ENCODE results near the gene PIP5K1B. TPM values are rescaled to one million over a fixed set of nuclear protein-coding genes. Genes with fewer than 3 reads are reported as not detected.
A peak's percentile ranks its signal among the peaks of the same experiment; 100 is the strongest.

PIP5K1B gene
- total and polyA plus RNA-seq, 4 donors: 0.09 to 30.9 (median 0.29) TPM

DNA sequence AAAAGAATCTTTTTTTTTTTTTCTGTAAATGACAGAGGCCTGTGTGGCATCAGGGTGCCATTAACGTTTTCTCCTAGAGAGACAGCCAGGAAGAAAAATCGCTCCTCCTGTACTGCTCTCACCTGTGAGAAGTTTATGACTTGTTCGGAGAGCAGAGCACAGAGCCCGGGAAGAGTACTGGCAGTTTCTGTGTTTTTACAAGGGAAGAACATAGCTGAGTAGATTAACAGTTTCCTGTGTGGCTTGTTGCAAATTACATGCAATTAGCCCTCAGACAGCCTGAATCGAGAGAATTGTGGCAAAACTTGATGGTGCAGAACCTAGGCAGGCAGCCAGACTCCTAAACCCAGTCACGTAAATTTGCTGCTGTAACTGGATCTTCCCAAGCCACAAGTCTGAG is 276.7 kb downstream of the PIP5K1B start:
- TF ChIP-seq ZBTB33 (IDR thresholded peaks at IDR 0.05): no peak
- TF ChIP-seq, protein P1, sequence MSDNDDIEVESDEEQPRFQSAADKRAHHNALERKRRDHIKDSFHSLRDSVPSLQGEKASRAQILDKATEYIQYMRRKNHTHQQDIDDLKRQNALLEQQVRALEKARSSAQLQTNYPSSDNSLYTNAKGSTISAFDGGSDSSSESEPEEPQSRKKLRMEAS (IDR thresholded peaks at IDR 0.05): no peak
- no peak for TF ChIP-seq RXRA (IDR thresholded peaks at IDR 0.05)
- TF ChIP-seq, protein P2, sequence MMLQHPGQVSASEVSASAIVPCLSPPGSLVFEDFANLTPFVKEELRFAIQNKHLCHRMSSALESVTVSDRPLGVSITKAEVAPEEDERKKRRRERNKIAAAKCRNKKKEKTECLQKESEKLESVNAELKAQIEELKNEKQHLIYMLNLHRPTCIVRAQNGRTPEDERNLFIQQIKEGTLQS (IDR thresholded peaks at IDR 0.05): no peak
- TF ChIP-seq CTCF (IDR thresholded peaks at IDR 0.05; ENCODE audit: low read depth, low read length, missing input control): no peak
- TF ChIP-seq TAF1 (conservative IDR thresholded peaks at IDR 0.05): no peak
- TF ChIP-seq HNF4G (IDR thresholded peaks at IDR 0.05): no peak
- TF ChIP-seq EGR1 (IDR thresholded peaks at IDR 0.05; ENCODE audit: low read depth in 2 of 2): no peak
- TF ChIP-seq FOXA2 (IDR thresholded peaks at IDR 0.05): no peak
- no peak for TF ChIP-seq RAD21 (IDR thresholded peaks at IDR 0.05)
- TF ChIP-seq, protein P3, sequence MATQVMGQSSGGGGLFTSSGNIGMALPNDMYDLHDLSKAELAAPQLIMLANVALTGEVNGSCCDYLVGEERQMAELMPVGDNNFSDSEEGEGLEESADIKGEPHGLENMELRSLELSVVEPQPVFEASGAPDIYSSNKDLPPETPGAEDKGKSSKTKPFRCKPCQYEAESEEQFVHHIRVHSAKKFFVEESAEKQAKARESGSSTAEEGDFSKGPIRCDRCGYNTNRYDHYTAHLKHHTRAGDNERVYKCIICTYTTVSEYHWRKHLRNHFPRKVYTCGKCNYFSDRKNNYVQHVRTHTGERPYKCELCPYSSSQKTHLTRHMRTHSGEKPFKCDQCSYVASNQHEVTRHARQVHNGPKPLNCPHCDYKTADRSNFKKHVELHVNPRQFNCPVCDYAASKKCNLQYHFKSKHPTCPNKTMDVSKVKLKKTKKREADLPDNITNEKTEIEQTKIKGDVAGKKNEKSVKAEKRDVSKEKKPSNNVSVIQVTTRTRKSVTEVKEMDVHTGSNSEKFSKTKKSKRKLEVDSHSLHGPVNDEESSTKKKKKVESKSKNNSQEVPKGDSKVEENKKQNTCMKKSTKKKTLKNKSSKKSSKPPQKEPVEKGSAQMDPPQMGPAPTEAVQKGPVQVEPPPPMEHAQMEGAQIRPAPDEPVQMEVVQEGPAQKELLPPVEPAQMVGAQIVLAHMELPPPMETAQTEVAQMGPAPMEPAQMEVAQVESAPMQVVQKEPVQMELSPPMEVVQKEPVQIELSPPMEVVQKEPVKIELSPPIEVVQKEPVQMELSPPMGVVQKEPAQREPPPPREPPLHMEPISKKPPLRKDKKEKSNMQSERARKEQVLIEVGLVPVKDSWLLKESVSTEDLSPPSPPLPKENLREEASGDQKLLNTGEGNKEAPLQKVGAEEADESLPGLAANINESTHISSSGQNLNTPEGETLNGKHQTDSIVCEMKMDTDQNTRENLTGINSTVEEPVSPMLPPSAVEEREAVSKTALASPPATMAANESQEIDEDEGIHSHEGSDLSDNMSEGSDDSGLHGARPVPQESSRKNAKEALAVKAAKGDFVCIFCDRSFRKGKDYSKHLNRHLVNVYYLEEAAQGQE (IDR thresholded peaks at IDR 0.05): no peak
- no peak for TF ChIP-seq FOXA1 (IDR thresholded peaks at IDR 0.05)
- TF ChIP-seq GABPA (IDR thresholded peaks at IDR 0.05 in 1 of 2, conservative IDR thresholded peaks at IDR 0.05 in 1 of 2): no peak
- Histone ChIP-seq H3K4me1 (ENCODE audit: control insufficient read depth in 4 of 4, insufficient read depth in 4 of 4, low read length in 3 of 4) (no peaks in the 10 kb centered on the region), H3K9me3 (ENCODE audit: control insufficient read depth in 4 of 4, low read length in 3 of 4) (no peaks in the 10 kb centered on the region), H3K27ac (ENCODE audit: low read depth in 1 of 2, low read length in 2 of 2) (no peak overlapping the region), H3K36me3 (ENCODE audit: control insufficient read depth in 4 of 4, insufficient read depth in 3 of 4, low read depth in 1 of 4, low read length in 3 of 4) (no peaks in the 10 kb centered on the region), H3K9ac (ENCODE audit: low read depth in 1 of 2, low read length in 2 of 2) (no peak overlapping the region), H3K27me3 (ENCODE audit: control insufficient read depth in 4 of 4, insufficient read depth in 4 of 4, low read length in 3 of 4) (no peaks in the 10 kb centered on the region), H3K4me3 (ENCODE audit: low read depth in 1 of 3, low read length in 3 of 3) (no peak overlapping the region)
- WGBS: 39% methylated on average over 6 of the region's 6 CpGs
- no peak for DNase-seq (ENCODE audit: low spot score)

DNA sequence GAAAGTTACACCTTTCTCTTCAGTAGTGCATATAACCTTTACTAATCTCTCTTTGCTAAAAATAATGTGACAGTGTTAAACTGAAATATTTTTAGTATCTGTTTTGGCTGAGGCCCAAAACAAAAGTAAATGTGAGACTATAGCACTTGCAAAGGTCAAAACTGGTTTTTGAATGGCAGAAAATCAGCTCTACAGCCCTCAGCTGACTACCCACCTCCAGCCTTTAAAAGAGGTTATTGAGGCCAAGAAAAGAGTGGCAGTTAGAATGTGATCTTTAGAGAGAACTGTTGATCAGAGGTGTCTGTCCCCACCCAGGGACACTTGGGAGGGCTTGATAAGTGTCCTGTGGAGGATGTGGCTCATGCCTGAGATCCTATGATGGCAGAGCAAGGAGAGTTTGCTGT is 278.0 kb downstream of the PIP5K1B start:
- peak; percentile 64 for DNase-seq (ENCODE audit: low spot score)
- Histone ChIP-seq H3K4me3 (ENCODE audit: low read depth in 1 of 3, low read length in 3 of 3) (no peak overlapping the region), H3K9ac (ENCODE audit: low read depth in 1 of 2, low read length in 2 of 2) (no peak overlapping the region), H3K27ac (ENCODE audit: low read depth in 1 of 2, low read length in 2 of 2) (no peak overlapping the region), H3K27me3 (ENCODE audit: control insufficient read depth in 4 of 4, insufficient read depth in 4 of 4, low read length in 3 of 4) (no peaks in the 10 kb centered on the region), H3K4me1 (ENCODE audit: control insufficient read depth in 4 of 4, insufficient read depth in 4 of 4, low read length in 3 of 4) (no peaks in the 10 kb centered on the region), H3K36me3 (ENCODE audit: control insufficient read depth in 4 of 4, insufficient read depth in 3 of 4, low read depth in 1 of 4, low read length in 3 of 4) (no peaks in the 10 kb centered on the region), H3K9me3 (ENCODE audit: control insufficient read depth in 4 of 4, low read length in 3 of 4) (no peaks in the 10 kb centered on the region)
- no peak for TF ChIP-seq FOXA2 (IDR thresholded peaks at IDR 0.05)
- TF ChIP-seq, protein P1 (IDR thresholded peaks at IDR 0.05): no peak
- no peak for TF ChIP-seq ZBTB33 (IDR thresholded peaks at IDR 0.05)
- no peak for TF ChIP-seq HNF4A (conservative IDR thresholded peaks at IDR 0.05)
- TF ChIP-seq TAF1 (conservative IDR thresholded peaks at IDR 0.05): no peak
- TF ChIP-seq RAD21 (IDR thresholded peaks at IDR 0.05): no peak
